Activated T-cell treated with anti-CD3 and anti-CD28 coated beads for 4 hours (primary cell): ENCODE results near the gene POP7.

Source experiments
- DNase-seq: peaks from one replicate; pipeline ENCODE4 v3.0.0-alpha.2; 2020

The POP7 gene

DNA sequence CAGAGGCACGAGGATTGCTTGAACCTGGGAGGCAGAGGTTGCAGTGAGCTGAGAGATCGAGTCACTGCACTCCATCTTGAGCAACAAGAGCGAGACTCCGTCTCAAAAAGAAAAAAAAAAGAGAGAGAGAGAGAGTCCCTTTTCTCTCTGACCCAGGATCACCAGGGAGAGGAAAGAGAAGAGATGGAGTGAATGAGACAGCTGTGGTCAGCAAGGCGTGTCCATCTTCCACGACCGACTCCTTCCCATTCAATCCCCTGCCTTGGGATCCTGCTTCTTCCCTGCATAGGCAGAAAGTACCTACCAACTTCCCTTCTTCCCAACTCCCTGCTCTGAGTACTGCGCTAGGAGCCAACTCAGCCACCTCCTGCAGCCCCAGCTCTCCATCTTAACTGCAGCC, 22.3 kb downstream of the POP7 start:
- no peak for DNase-seq

DNA sequence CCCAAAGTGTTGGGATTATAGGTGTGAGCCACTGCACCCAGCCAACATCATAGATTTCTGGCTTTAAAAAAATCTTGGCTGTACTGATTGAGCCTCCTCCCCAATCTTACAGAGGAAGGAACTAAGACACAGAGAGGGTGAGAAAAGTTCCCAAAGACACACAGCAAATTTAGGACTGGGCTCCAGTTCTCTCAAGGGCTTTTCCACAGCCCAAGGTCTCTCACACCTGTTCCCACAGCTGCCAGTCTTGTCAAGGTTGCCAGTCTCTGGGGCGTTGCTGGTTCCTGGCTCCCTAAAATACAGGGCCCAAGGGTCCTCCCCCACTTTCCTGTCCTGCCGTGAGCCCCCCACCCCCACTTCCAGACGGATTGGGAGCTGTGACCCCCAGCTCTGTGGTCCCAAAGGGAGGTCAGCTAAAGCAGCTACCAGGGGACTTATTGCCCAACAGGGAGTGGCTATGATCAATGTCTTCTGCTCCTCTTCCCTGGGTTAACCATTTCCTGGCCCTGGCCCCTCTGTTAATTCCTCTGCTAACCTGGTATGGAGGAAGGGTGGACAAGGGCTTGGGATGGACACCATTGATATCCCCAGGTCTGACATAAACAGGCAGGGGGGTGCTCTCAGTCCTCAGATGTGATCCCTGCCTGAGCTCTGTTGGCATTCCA, 24.3 kb downstream of the POP7 start:
- DNase-seq: no peak

DNA sequence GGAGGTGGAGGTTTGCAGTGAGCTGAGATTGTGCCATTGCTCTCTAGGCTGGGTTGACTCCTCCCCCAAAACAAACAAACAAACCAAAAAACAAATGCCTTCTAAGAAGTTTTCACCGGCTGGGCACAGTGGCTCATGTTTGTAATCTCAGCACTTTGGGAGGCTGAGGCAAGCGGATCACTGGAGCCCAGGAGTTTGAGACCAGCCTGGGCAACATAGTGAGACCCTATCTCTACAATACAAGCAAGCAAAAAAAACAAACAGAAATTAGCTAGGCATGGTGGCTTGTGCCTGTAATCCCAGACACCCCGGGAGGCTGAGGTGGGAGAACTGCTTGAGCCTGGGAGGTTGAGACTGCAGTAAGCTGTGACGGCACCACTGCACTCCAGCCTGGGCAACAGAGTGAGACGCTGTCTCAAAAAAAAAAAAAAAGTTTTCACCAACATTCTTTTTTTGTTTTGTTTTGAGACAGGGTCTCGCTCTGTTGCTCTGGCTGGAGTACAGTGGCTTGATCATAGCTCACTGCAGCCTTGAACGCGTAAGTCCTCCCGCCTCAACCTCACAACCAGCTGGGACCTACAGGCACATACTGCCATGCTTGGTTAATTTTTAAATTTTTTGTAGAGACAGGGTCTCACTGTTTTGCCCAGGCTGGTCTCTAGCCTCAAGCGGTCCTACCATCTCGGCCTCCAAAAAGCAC, 26.2 kb downstream of the POP7 start:
- DNase-seq: no peak

DNA sequence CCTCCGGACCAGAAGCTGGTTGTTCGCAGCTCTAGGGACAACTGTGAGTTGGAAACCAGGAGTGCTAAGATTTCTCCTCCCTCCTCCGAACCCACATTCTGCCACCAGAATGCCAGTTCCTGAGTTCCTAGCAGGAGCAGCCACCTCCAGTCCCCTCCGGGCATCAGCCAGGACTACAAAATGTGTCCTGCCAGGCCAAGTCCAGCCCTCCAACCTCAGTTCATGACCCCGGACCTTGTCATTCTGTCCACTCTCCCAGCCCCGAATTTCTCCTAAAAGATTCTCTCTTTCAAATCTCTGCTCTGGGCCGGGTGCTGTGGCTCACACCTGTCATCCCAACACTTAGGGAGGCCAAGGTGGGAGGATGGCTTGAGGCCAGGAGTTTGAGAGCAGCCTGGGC, 29.8 kb downstream of the POP7 start:
- no peak for DNase-seq

- DNase-seq: no peak
These were observed 30.8 kb downstream of the POP7 start for GRCh38 chr7:100736671-100737070.

DNA sequence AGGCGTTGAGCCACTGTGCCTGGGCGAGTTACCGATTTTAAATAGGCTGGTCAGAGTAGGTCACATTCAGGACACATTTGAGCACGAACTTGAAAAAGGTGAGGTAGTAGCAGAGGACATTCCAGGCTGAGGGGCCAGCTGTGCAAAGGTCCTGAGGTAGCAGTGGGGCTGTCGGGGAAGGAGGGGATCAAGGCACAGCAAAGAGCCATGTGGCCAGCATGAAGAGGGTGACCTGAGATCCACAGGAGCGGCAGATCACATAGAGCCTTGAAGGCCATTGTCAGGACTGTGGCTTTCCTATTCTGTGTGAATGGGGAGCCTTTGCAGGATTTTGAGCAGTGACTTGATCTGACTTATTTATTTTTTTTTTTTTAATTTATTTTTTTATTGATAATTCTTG, 34.0 kb downstream of the POP7 start:
- DNase-seq: no peak

GRCh38 chr7:100744605-100745004, 38.7 kb downstream of the POP7 start:
- no peak for DNase-seq

DNA sequence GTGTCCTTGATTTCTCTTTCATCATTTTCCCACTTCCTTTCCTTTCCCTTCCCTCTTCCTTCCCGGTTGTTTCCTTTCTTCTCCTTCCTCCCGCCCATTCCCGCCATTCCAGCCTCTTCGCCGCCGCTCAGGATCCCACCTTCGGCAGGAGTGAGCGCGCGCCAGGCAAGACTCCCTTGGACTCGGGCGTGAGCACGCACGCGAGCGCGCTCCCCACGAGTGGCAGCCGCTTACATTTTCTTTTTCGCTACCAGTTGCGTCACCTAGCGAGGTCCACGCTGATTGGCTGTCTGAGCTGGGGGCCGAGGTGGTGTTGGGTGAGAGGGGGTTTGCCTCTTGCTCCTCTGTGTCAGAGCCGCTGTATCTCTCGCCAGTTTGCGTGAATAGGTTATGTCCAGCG, 39.3 kb downstream of the POP7 start:
- no peak for DNase-seq

GRCh38 chr7:100752994-100753393, 47.1 kb downstream of the POP7 start:
- no peak for DNase-seq

- DNase-seq: no peak
These were observed 47.8 kb downstream of the POP7 start for GRCh38 chr7:100753750-100754149.
